HL-60 (cell line): ENCODE measurements around the gene CA5B.
"Not testable (repeated sequence)": the region's sequence is repeated elsewhere in the genome, so short reads cannot be mapped to it uniquely, and the experiment has no call there.

Experiments
- DNase-seq, 2 experiments: peaks; one replicate each; pipeline ENCODE4 v3.0.0-alpha.2; 2010 to 2020; ENCODE audit warnings: low read depth in 1 of 2, low spot score in 1 of 2
- H3K27ac ChIP-seq: fragments of 250-450 bp; sonication (Bioruptor Pico); replicated peaks from 2 replicates; pipeline ENCODE4 v1.5.1; 2020; ENCODE audit warnings: mild to moderate bottlenecking, moderate library complexity
- H3K27me3 ChIP-seq: fragments of 250-450 bp; sonication (Bioruptor Pico); 2 replicates; pipeline ENCODE4 v1.5.1; 2021; ENCODE audit warnings: mild to moderate bottlenecking, moderate library complexity; ENCODE audit not compliant: insufficient read depth, poor library complexity, severe bottlenecking
- H3K4me3 ChIP-seq: replicated peaks from 2 replicates; pipeline ENCODE4 v1.5.1; 2011; ENCODE audit warnings: mild to moderate bottlenecking, control low read depth, low read length; ENCODE audit not compliant: insufficient read depth
- CTCF ChIP-seq: IDR thresholded peaks from one replicate; pipeline ENCODE4 v1.5.1; 2011; ENCODE audit warnings: low read length, control low read depth, inconsistent platforms; ENCODE audit not compliant: insufficient read depth
- GABPA ChIP-seq: IDR thresholded peaks from 2 replicates; pipeline ENCODE4 v1.6.1; 2012; ENCODE audit warnings: low read depth
- POLR2AphosphoS5 ChIP-seq: IDR thresholded peaks from 2 replicates; pipeline ENCODE4 v1.6.1; 2012; ENCODE audit warnings: low read depth
- SPI1 ChIP-seq: IDR thresholded peaks from 2 replicates; pipeline ENCODE4 v1.6.1; 2012; ENCODE audit warnings: low read depth, mild to moderate bottlenecking, borderline replicate concordance
- TF ChIP-seq, protein P1 (sequence below): IDR thresholded peaks from 2 replicates; pipeline ENCODE4 v1.6.1; 2012; ENCODE audit warnings: low read depth; ENCODE audit not compliant: insufficient replicate concordance

The CA5B gene

GRCh38 chrX:15751155-15751819 is 13.2 kb downstream of the CA5B start:
- Histone ChIP-seq H3K4me3 (no peak overlapping the region), H3K27ac (no peak overlapping the region)
- no peak for TF ChIP-seq GABPA
- TF ChIP-seq, protein P1, sequence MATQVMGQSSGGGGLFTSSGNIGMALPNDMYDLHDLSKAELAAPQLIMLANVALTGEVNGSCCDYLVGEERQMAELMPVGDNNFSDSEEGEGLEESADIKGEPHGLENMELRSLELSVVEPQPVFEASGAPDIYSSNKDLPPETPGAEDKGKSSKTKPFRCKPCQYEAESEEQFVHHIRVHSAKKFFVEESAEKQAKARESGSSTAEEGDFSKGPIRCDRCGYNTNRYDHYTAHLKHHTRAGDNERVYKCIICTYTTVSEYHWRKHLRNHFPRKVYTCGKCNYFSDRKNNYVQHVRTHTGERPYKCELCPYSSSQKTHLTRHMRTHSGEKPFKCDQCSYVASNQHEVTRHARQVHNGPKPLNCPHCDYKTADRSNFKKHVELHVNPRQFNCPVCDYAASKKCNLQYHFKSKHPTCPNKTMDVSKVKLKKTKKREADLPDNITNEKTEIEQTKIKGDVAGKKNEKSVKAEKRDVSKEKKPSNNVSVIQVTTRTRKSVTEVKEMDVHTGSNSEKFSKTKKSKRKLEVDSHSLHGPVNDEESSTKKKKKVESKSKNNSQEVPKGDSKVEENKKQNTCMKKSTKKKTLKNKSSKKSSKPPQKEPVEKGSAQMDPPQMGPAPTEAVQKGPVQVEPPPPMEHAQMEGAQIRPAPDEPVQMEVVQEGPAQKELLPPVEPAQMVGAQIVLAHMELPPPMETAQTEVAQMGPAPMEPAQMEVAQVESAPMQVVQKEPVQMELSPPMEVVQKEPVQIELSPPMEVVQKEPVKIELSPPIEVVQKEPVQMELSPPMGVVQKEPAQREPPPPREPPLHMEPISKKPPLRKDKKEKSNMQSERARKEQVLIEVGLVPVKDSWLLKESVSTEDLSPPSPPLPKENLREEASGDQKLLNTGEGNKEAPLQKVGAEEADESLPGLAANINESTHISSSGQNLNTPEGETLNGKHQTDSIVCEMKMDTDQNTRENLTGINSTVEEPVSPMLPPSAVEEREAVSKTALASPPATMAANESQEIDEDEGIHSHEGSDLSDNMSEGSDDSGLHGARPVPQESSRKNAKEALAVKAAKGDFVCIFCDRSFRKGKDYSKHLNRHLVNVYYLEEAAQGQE = no peak
- TF ChIP-seq SPI1 = no peak
- TF ChIP-seq POLR2AphosphoS5 = no peak
- no peak for TF ChIP-seq CTCF

GRCh38 chrX:15755091-15755490 is 17.0 kb downstream of the CA5B start:
- no peak for DNase-seq
- Histone ChIP-seq H3K4me3 (no peak overlapping the region), H3K27ac (no peak overlapping the region), H3K27me3 (no peaks in the 10 kb centered on the region)
- TF ChIP-seq GABPA (no peak), SPI1 (no peak), POLR2AphosphoS5 (no peak), CTCF (no peak)
- TF ChIP-seq, protein P1 = no peak

More at GRCh38 chrX:15751155-15751819, 13.2 kb downstream of the CA5B start:
- no peak for DNase-seq
- H3K27me3 ChIP-seq = no peaks in the 10 kb centered on the region

DNA sequence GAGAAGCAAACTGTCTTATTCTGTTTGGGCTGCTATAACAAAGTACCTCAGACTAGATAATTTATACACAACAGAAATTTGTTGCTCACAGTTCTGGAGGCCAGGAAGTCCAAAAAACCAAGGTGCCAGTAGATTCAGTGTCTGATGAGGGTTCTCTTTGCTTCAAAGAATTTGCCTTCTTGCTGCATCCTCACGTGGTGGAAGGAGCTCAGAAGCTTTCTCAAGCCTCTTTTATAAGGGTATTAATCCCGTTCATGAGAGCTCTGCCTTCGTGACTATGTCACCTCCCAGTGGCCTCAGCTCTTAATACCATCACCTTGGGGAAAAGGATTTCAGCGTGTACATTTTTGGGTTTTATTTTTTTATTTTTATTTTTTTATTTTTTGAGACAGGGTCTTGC is 20.1 kb downstream of the CA5B start:
- TF ChIP-seq SPI1 (no peak), GABPA (no peak), CTCF (no peak), POLR2AphosphoS5 (no peak)
- TF ChIP-seq, protein P1 = no peak
- Histone ChIP-seq H3K27me3 (no peaks in the 10 kb centered on the region), H3K27ac (no peak overlapping the region), H3K4me3 (no peak overlapping the region)
- no peak for DNase-seq

- not testable (repeated sequence) for DNase-seq, H3K27me3 ChIP-seq, H3K4me3 ChIP-seq, H3K27ac ChIP-seq
Observed at GRCh38 chrX:15759886-15760285, 21.8 kb downstream of the CA5B start.
